Measurements from ENCODE around the gene DLG2. TPM values are rescaled to one million over a fixed set of nuclear protein-coding genes. Genes with fewer than 3 reads are reported as not detected.
A peak's percentile ranks its signal among the peaks of the same experiment; 100 is the strongest.

The DLG2 gene
- total and polyA plus RNA-seq, 12 donors: 1.0 to 14.8 (median 7.4) TPM

- no peaks in the 10 kb centered on the region for H3K9me3 ChIP-seq
- H3K27me3 ChIP-seq: no peaks in the 10 kb centered on the region
- peak in 1 of 2 donors; percentile 34 for DNase-seq
- intact Hi-C loops (cut with DNase I): loop anchor here in 7 of 10 donors (2.0 to 10.0 kb wide), 3 partner anchors 199 to 432 kb away; no protein-coding TSS in a partner anchor
- WGBS, 2 donors: 14 to 16% methylated on average over 6 of the region's 6 CpGs
- peak; percentile 17 to 68 (median 53) for TF ChIP-seq CTCF (IDR thresholded peaks at IDR 0.05)
- H3K4me1 ChIP-seq: peaks cover 0 to 22% (median 10%) of the 10 kb centered on the region in 9 donors
- no peaks in the 10 kb centered on the region for H3K36me3 ChIP-seq
- peak; percentile 52 to 88 (median 75) for ATAC-seq
- H3K4me3 ChIP-seq: peak overlapping the region in 8 of 10 donors; percentile 20 to 55 (median 49)
- peak overlapping the region in 1 of 10 donors; percentile 41 for H3K27ac ChIP-seq
Observed at GRCh38 chr11:83723999-83724398, 1903.1 kb downstream of the DLG2 start.

- Histone ChIP-seq H3K27me3 (no peaks in the 10 kb centered on the region), H3K4me1 (peaks cover 0 to 22% (median 10%) of the 10 kb centered on the region in 9 donors), H3K4me3 (no peak overlapping the region), H3K27ac (no peak overlapping the region), H3K9me3 (no peaks in the 10 kb centered on the region), H3K36me3 (no peaks in the 10 kb centered on the region)
- no peak for DNase-seq
- 82 to 84% methylated on average over 4 of the region's 4 CpGs for WGBS, 2 donors
- no peak for TF ChIP-seq CTCF (IDR thresholded peaks at IDR 0.05)
- intact Hi-C loops (cut with DNase I): loop anchor here in 5 of 10 donors (5.0 to 10.0 kb wide), 2 partner anchors 198 to 430 kb away; no protein-coding TSS in a partner anchor
- ATAC-seq: no peak
Observed at GRCh38 chr11:83722392-83723119, 1904.6 kb downstream of the DLG2 start.

- Histone ChIP-seq H3K4me3 (no peak overlapping the region), H3K9me3 (no peaks in the 10 kb centered on the region), H3K27me3 (no peaks in the 10 kb centered on the region), H3K36me3 (no peaks in the 10 kb centered on the region), H3K27ac (no peak overlapping the region), H3K4me1 (peaks cover 0 to 22% (median 10%) of the 10 kb centered on the region in 9 donors)
- intact Hi-C loops (cut with DNase I): loop anchor here in 5 of 10 donors (5.0 to 10.0 kb wide), 2 partner anchors 196 to 429 kb away; no protein-coding TSS in a partner anchor
- 83 to 86% methylated on average over 2 of the region's 2 CpGs for WGBS, 2 donors
- TF ChIP-seq CTCF (IDR thresholded peaks at IDR 0.05): no peak
- ATAC-seq (no peak), DNase-seq (no peak)
Observed at GRCh38 chr11:83721263-83721662, 1905.9 kb downstream of the DLG2 start.

- Histone ChIP-seq H3K9me3 (no peaks in the 10 kb centered on the region), H3K4me1 (peaks cover 0 to 22% (median 10%) of the 10 kb centered on the region in 9 donors), H3K36me3 (no peaks in the 10 kb centered on the region), H3K4me3 (no peak overlapping the region), H3K27ac (no peak overlapping the region), H3K27me3 (no peaks in the 10 kb centered on the region)
- ATAC-seq (no peak), DNase-seq (no peak)
- intact Hi-C loops (cut with DNase I): loop anchor here in 5 of 10 donors (5.0 to 10.0 kb wide), 2 partner anchors 196 to 428 kb away; no protein-coding TSS in a partner anchor
- WGBS, 2 donors: 59 to 61% methylated on average over 2 of the region's 2 CpGs
- TF ChIP-seq CTCF (IDR thresholded peaks at IDR 0.05): no peak
Observed at GRCh38 chr11:83720675-83721074, 1906.5 kb downstream of the DLG2 start.

All from heart right ventricle (tissue), 16 donors.